Measurements from ENCODE around the gene MEMO1.

- no peak for TF ChIP-seq CTCF (IDR thresholded peaks at IDR 0.05)
- TF ChIP-seq POLR2A (IDR thresholded peaks at IDR 0.05): no peak
These were observed 188.2 kb downstream of the MEMO1 start for GRCh38 chr2:31822587-31822986.
